Hippocampal formation (tissue), 2 donors: ENCODE measurements around the gene GJC2.

Experiments used
- DNase-seq, 2 donors: peaks; one replicate each; lab custom pipeline; 2025; lab: John Stamatoyannopoulos, UW

GJC2 gene

DNA sequence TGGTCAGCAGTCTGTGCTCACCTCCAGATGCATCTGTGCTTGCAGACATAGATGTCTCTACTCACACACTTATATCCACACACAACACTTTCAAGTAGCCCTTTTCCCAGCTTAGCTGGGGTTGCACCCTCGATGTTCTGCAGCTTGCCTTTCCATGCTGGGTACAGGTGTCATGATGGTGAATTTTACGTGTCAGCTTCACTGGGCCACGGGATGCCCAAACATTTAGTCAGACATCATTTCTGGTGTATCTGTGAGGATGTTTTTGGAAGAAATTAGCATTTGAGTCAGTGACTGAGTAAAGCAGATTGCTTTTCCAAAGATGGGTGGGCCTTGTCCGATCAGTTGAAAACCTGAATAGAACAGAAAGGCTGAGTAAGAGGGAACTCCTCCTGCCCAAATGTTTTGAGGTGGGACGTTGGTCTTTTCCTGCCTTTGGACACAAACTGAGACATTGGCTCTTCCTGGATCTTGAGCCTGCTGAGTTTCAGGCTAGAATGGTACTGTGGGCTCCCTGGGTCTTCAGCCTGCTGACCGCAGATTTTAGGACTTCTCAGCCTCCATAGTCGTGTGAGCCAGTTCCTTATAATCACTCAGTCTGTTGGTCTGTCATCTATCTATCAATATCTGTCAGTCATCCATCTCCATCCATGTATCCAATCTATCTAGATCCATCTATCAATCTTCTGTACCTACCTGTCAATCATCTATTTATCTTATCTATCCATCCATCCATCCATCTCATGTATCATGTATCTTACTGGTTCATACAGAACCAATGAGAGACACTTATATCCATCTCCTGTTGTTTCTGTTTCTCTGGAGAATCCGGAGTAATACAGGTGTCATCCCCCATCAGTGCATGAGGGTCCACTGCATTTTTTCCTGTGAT lies 45.4 kb downstream of the GJC2 start:
- no peak for DNase-seq

DNA sequence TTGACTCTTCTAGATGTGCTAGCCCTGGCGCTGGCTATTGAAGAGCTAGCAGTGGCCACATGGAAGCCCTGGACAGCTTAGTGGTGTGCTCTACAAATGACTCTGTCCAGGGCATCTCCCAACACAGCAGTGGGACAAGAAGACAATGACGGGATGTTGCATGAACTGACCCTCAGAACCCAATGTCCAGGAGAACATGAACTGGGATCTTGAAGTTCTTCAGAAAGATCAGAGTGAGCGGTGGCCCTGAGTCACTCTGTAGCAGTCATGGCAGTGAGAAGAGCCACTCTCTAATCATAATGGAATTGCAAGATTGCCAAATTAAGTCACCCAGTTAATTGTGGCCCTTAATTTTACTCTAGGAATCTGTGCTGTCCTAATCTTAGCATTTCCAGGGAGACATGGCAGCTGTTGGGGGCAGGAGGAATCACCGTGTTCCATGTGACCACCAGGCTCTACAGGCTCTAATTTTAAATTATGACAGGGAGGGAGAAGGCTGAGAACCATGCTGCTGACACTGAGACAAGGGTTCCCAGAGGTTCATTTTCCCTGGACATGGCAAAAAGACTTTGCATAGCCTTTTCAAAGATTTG lies 47.9 kb downstream of the GJC2 start:
- DNase-seq = no peak

DNA sequence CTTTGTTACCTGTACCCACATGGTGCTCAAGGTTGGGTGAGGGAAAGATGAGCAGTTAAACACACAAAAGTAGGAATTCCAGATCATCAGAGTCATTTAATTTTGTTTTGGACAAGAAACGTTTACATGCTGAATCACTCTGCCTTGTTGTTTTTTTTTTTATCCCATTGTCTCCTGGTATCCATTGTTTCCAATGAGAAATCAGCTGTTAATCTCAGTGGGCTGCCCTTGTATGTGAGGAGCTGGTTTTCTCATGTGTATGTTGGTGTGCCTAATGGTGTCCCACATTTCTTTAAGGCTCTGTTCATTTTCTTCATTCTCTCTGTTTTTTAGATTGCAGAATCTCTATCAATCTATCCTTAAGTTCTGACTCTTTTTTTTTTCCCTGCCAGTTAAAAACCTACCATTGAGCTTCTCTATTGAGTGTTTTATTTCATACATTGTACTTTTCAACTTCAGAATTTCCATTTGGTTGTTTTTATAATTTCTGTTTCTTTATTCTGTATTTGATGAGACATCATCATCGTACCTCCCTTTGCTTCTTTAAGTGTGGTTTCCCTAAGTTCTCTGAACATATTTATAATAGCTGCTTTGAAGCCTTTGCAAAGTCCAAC lies 49.4 kb downstream of the GJC2 start:
- no peak for DNase-seq

DNA sequence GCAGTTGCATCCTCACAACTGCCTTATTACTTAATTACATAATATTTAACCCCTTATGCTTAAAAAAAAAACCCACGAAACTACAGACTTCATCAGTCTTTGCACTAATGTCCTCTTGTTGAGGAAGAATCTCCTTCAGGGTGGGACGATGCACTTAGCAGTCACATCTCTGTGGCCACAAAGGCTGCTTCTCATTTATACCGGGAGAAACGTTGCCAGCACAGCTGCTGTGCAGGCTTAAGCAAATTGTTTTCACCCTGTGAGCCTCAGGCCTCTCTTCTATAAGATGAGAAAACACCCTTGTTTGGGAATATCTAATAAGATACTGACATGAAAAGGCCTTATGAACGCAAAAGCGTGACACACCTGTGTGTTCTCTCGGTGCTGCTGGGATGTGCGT lies 55.2 kb downstream of the GJC2 start:
- no peak for DNase-seq

- DNase-seq = no peak
Measured at GRCh38 chr1:228205526-228206436, 56.1 kb downstream of the GJC2 start.

- no peak for DNase-seq
Measured at GRCh38 chr1:228206582-228207351, 57.0 kb downstream of the GJC2 start.

- DNase-seq = no peak
Measured at GRCh38 chr1:228207381-228207810, 57.7 kb downstream of the GJC2 start.

GRCh38 chr1:228207851-228208821 lies 58.4 kb downstream of the GJC2 start, which contains the start of gene OBSCN:
Gene OBSCN (plus strand): TSS chr1:228208044. CDS start chr1:228211784, 3,740 bp downstream.
- DNase-seq = no peak

DNA sequence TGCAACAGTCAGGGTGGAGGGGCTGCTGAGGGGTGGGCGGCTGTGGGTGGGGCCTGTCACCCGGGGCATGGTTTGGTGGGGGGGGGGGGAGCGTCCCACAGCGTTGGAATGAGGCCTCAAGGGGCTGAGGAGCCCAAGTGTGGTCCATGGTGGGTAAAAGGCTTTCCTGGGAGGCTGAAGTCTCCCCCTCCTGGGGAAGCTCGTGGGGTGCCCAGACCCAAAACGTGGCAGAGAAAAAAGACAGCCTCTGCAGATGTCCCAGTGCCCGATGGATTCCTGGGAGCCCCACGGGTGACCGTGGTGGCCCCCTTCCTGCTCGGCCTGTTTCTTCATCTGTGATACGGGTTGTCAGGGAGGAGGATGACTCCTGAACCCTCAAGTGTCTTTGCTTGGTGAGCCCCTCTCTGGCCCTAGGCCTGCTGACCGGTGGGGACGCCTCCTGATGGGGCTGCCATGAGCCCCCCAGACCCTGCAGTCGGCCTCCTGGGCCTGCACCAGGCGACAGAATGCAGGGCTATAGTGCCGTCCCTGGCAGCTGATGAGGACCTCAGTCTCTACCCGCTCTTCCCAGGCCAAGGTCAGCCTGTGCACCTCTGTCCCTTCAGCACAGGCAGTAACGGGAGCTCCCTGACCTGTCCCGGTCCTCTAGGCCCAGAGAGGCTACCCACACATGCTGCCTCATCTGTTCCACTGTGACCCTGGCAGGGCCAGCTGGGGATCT lies 59.3 kb downstream of the GJC2 start:
- no peak for DNase-seq
